Measurements from ENCODE around the gene TMEM167B.

TMEM167B gene

GRCh38 chr1:109091078-109091838 is 694 bp downstream of the TMEM167B start:
- H3K4me1 ChIP-seq (ENCODE audit: insufficient read depth, low read length) = peaks cover 34% of the 10 kb centered on the region
- H4K20me1 ChIP-seq (ENCODE audit: insufficient read depth, low read length) = peaks cover 7% of the 10 kb centered on the region; the same call in 1 of the 2 replicates
- peaks cover 47% of the 10 kb centered on the region for H3K79me2 ChIP-seq (ENCODE audit: insufficient read depth, low read length)
- no peaks in the 10 kb centered on the region for H3K27me3 ChIP-seq (ENCODE audit: insufficient read depth, low read length, poor library complexity)
- ATAC-seq (ENCODE audit: insufficient read depth, low read depth) (peak; percentile 37), DNase-seq (no peak)
- TF ChIP-seq EZH2 (IDR thresholded peaks at IDR 0.05; ENCODE audit: borderline replicate concordance, low read depth, low read length, severe bottlenecking) (no peak), CTCF (IDR thresholded peaks at IDR 0.05; ENCODE audit: borderline replicate concordance, extremely low read depth, low read length, poor library complexity, severe bottlenecking) (no peak)
- peak overlapping the region; percentile 85 for H3K27ac ChIP-seq (ENCODE audit: low read length)
- H3K4me2 ChIP-seq (ENCODE audit: insufficient read depth, low read length) = peak overlapping the region; percentile 96
- H3K4me3 ChIP-seq (ENCODE audit: low read depth in 1 of 2, low read length in 2 of 2) = peak overlapping the region; percentile 72 to 84
- H3K9me3 ChIP-seq (ENCODE audit: insufficient read depth, low read length, severe bottlenecking) = no peaks in the 10 kb centered on the region
- H3K9ac ChIP-seq (ENCODE audit: low read depth, low read length) = peak overlapping the region; percentile 71
- peak overlapping the region; percentile 95 for H2AFZ ChIP-seq (ENCODE audit: low read depth, low read length)
- peaks cover 22% of the 10 kb centered on the region for H3K36me3 ChIP-seq (ENCODE audit: insufficient read depth, low read length)

- Histone ChIP-seq H3K27ac (ENCODE audit: low read length) (peak overlapping the region; percentile 85), H3K4me3 (ENCODE audit: low read depth in 1 of 2, low read length in 2 of 2) (peak overlapping the region; percentile 72 to 84), H3K9me3 (ENCODE audit: insufficient read depth, low read length, severe bottlenecking) (no peaks in the 10 kb centered on the region), H3K36me3 (ENCODE audit: insufficient read depth, low read length) (peaks cover 22% of the 10 kb centered on the region), H3K79me2 (ENCODE audit: insufficient read depth, low read length) (peaks cover 47% of the 10 kb centered on the region), H3K9ac (ENCODE audit: low read depth, low read length) (peak overlapping the region; percentile 71), H2AFZ (ENCODE audit: low read depth, low read length) (0 out of 2 replicates have a peak overlapping the region, but pooled peaks have one; percentile 33), H3K4me2 (ENCODE audit: insufficient read depth, low read length) (peak overlapping the region; percentile 96), H3K4me1 (ENCODE audit: insufficient read depth, low read length) (peaks cover 34% of the 10 kb centered on the region), H4K20me1 (ENCODE audit: insufficient read depth, low read length) (peaks cover 7% of the 10 kb centered on the region; the same call in 1 of the 2 replicates), H3K27me3 (ENCODE audit: insufficient read depth, low read length, poor library complexity) (no peaks in the 10 kb centered on the region)
- TF ChIP-seq EZH2 (IDR thresholded peaks at IDR 0.05; ENCODE audit: borderline replicate concordance, low read depth, low read length, severe bottlenecking) (no peak), CTCF (IDR thresholded peaks at IDR 0.05; ENCODE audit: borderline replicate concordance, extremely low read depth, low read length, poor library complexity, severe bottlenecking) (no peak)
- DNase-seq = no peak
- no peak for ATAC-seq (ENCODE audit: insufficient read depth, low read depth)
Measured at GRCh38 chr1:109091839-109092193, 1.3 kb downstream of the TMEM167B start.

GRCh38 chr1:109094377-109094803 is 3.8 kb downstream of the TMEM167B start:
- Histone ChIP-seq H3K36me3 (ENCODE audit: insufficient read depth, low read length) (peaks cover 22% of the 10 kb centered on the region), H3K79me2 (ENCODE audit: insufficient read depth, low read length) (peaks cover 47% of the 10 kb centered on the region), H4K20me1 (ENCODE audit: insufficient read depth, low read length) (peaks cover 7% of the 10 kb centered on the region; the same call in 1 of the 2 replicates), H3K4me2 (ENCODE audit: insufficient read depth, low read length) (no peak overlapping the region), H3K4me3 (ENCODE audit: low read depth in 1 of 2, low read length in 2 of 2) (no peak overlapping the region), H3K4me1 (ENCODE audit: insufficient read depth, low read length) (peaks cover 33% of the 10 kb centered on the region), H3K9ac (ENCODE audit: low read depth, low read length) (no peak overlapping the region), H3K27me3 (ENCODE audit: insufficient read depth, low read length, poor library complexity) (no peaks in the 10 kb centered on the region), H3K9me3 (ENCODE audit: insufficient read depth, low read length, severe bottlenecking) (no peaks in the 10 kb centered on the region), H3K27ac (ENCODE audit: low read length) (no peak overlapping the region), H2AFZ (ENCODE audit: low read depth, low read length) (no peak overlapping the region)
- DNase-seq (no peak), ATAC-seq (ENCODE audit: insufficient read depth, low read depth) (no peak)
- TF ChIP-seq CTCF (IDR thresholded peaks at IDR 0.05; ENCODE audit: borderline replicate concordance, extremely low read depth, low read length, poor library complexity, severe bottlenecking) (no peak), EZH2 (IDR thresholded peaks at IDR 0.05; ENCODE audit: borderline replicate concordance, low read depth, low read length, severe bottlenecking) (no peak)

All from DND-41 (cell line).